WERI-Rb-1 (cell line): ENCODE data around the gene ATXN7L1.

Source experiments
- DNase-seq: peaks from one replicate; pipeline ENCODE4 v3.0.0-alpha.2; 2020
- H3K27ac ChIP-seq: fragments of 250-450 bp; sonication (Bioruptor Pico); 2 replicates; pipeline ENCODE4 v1.5.1; 2020; ENCODE audit warnings: mild to moderate bottlenecking, moderate library complexity
- H3K27me3 ChIP-seq: fragments of 250-450 bp; sonication (Bioruptor Pico); 2 replicates; pipeline ENCODE4 v1.5.1; 2021; ENCODE audit warnings: mild to moderate bottlenecking, low read depth, moderate library complexity; ENCODE audit not compliant: insufficient read depth, severe bottlenecking
- H3K36me3 ChIP-seq: fragments of 250-450 bp; sonication (Bioruptor Pico); 2 replicates; pipeline ENCODE4 v1.5.1; 2020; ENCODE audit warnings: mild to moderate bottlenecking, moderate library complexity
- H3K4me3 ChIP-seq: 2 replicates; pipeline ENCODE4 v1.5.1; 2011; ENCODE audit warnings: low read depth, mild to moderate bottlenecking, control low read depth, low read length
- H3K9me3 ChIP-seq: fragments of 250-450 bp; sonication (Bioruptor Pico); 2 replicates; pipeline ENCODE4 v1.5.1; 2021; ENCODE audit warnings: mild to moderate bottlenecking, moderate library complexity; ENCODE audit not compliant: severe bottlenecking
- CTCF ChIP-seq: IDR thresholded peaks from 2 replicates; pipeline ENCODE4 v1.5.1; 2011; ENCODE audit warnings: low read depth, mild to moderate bottlenecking, control low read depth, inconsistent platforms, low read length

The ATXN7L1 gene

GRCh38 chr7:105897999-105898398 is 21.6 kb upstream of the ATXN7L1 start:
- peaks cover 28% of the 10 kb centered on the region for H3K27me3 ChIP-seq
- H3K9me3 ChIP-seq: no peaks in the 10 kb centered on the region
- H3K4me3 ChIP-seq: no peak overlapping the region
- no peaks in the 10 kb centered on the region for H3K36me3 ChIP-seq
- no peak for DNase-seq
- TF ChIP-seq CTCF: no peak
- no peak overlapping the region for H3K27ac ChIP-seq

DNA sequence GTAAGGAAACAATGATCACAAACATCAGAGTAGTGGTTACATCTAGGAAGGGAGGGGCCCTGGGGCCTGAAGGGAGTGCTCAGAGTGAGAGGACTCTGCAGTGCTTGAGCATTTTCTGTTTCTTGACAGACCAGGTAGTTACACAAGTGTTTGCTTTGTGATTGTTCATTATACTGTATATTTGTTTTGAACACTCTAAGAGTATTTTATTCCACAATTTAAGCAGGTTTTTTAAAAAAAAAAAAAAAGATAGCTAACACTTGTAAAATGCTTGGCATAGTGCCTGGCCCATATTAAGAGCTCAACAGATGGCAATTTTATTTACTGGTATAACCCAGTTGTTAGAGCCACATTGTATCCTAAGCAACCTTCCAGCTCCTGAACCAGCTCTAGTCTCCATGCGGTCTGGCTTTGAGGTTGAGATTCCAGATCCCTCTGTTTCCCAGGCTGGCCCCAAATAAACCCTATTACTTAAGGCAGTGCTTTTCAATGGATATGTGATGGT is 20.1 kb upstream of the ATXN7L1 start:
- TF ChIP-seq CTCF: no peak
- Histone ChIP-seq H3K27me3 (peaks cover 42% of the 10 kb centered on the region), H3K36me3 (no peaks in the 10 kb centered on the region), H3K27ac (no peak overlapping the region), H3K4me3 (no peak overlapping the region), H3K9me3 (no peaks in the 10 kb centered on the region)
- no peak for DNase-seq

DNA sequence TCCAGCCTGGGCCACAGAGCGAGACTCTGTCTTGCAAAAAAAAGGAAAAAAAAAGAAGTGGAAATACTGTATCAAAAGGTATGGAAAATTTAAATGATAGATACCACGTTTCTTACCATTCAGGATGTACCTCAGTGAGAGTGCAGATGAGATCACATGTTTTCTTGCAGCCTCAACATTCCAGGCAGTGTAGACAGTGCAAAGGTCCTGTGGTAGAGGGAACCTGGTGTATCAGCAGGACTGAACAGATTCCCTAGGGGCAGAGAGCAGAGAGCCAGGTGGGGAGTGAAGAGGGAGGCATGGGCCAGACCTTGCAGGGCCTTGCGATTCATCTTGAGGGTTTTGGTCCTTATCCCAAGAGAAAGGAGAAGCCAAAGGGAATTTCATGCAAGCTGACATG is 17.7 kb upstream of the ATXN7L1 start:
- Histone ChIP-seq H3K4me3 (no peak overlapping the region), H3K36me3 (no peaks in the 10 kb centered on the region), H3K27me3 (peaks cover 62% of the 10 kb centered on the region), H3K27ac (no peak overlapping the region), H3K9me3 (no peaks in the 10 kb centered on the region)
- DNase-seq: no peak
- TF ChIP-seq CTCF: no peak

GRCh38 chr7:105892387-105892786 is 16.0 kb upstream of the ATXN7L1 start:
- DNase-seq: no peak
- peaks cover 72% of the 10 kb centered on the region for H3K27me3 ChIP-seq
- H3K27ac ChIP-seq: no peak overlapping the region
- H3K36me3 ChIP-seq: no peaks in the 10 kb centered on the region
- no peak overlapping the region for H3K4me3 ChIP-seq
- no peaks in the 10 kb centered on the region for H3K9me3 ChIP-seq
- no peak for TF ChIP-seq CTCF

- H3K9me3 ChIP-seq: no peaks in the 10 kb centered on the region
- TF ChIP-seq CTCF: no peak
- no peak overlapping the region for H3K27ac ChIP-seq
- no peak for DNase-seq
- no peak overlapping the region for H3K4me3 ChIP-seq
- peaks cover 63% of the 10 kb centered on the region for H3K27me3 ChIP-seq
- H3K36me3 ChIP-seq: no peaks in the 10 kb centered on the region
Measured at GRCh38 chr7:105890290-105890997, 14.0 kb upstream of the ATXN7L1 start.
